ENCODE data around the gene DCP1A. TPM values are rescaled to one million over a fixed set of nuclear protein-coding genes. Genes with fewer than 3 reads are reported as not detected.
A peak's percentile ranks its signal among the peaks of the same experiment; 100 is the strongest.

Gene DCP1A
- total and polyA plus RNA-seq, 2 experiments from 2014 or later: 19.3 to 32.0 TPM

DNA sequence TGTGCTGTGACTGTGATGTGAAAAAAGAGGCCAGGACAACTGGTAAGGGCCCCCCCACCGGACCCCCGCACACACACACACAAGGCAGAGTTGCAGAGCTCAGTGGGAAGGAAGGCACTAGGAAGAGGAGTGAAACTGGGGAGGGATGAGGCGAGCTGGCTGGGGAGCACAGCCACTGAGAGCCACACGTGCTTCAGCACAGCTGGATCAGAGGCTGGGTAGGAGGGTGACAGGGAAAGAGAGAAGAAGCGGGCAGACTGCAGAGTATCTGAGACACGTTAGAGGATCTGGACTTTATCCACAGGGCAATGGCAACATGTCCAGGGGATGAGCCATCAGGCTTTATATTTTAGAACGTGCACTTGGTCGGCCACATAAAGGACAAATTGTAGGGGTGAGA is 53.5 kb downstream of the DCP1A start (continued):
- TF ChIP-seq CTCF (conservative IDR thresholded peaks at IDR 0.05; ENCODE audit: low read depth in 2 of 2) (no peak), ZNF114 (CRISPR knock-in tag; IDR thresholded peaks at IDR 0.05) (no peak), CREB1 (CRISPR knock-in tag; IDR thresholded peaks at IDR 0.05; ENCODE audit: low read depth) (no peak), EZH2phosphoT487 (IDR thresholded peaks at IDR 0.05; ENCODE audit: unreplicated experiment) (no peak), POLR2AphosphoS5 (IDR thresholded peaks at IDR 0.05; ENCODE audit: low read depth) (no peak), JUNB (IDR thresholded peaks at IDR 0.05; ENCODE audit: unreplicated experiment) (no peak), EZH2 (IDR thresholded peaks at IDR 0.05; ENCODE audit: low read depth, unreplicated experiment) (no peak), NANOG (IDR thresholded peaks at IDR 0.05; ENCODE audit: borderline replicate concordance) (no peak), ZNF331 (CRISPR knock-in tag; IDR thresholded peaks at IDR 0.05; ENCODE audit: low read depth) (no peak), STAT1 (IDR thresholded peaks at IDR 0.05; ENCODE audit: unreplicated experiment) (no peak)
- TF ChIP-seq, protein P1, sequence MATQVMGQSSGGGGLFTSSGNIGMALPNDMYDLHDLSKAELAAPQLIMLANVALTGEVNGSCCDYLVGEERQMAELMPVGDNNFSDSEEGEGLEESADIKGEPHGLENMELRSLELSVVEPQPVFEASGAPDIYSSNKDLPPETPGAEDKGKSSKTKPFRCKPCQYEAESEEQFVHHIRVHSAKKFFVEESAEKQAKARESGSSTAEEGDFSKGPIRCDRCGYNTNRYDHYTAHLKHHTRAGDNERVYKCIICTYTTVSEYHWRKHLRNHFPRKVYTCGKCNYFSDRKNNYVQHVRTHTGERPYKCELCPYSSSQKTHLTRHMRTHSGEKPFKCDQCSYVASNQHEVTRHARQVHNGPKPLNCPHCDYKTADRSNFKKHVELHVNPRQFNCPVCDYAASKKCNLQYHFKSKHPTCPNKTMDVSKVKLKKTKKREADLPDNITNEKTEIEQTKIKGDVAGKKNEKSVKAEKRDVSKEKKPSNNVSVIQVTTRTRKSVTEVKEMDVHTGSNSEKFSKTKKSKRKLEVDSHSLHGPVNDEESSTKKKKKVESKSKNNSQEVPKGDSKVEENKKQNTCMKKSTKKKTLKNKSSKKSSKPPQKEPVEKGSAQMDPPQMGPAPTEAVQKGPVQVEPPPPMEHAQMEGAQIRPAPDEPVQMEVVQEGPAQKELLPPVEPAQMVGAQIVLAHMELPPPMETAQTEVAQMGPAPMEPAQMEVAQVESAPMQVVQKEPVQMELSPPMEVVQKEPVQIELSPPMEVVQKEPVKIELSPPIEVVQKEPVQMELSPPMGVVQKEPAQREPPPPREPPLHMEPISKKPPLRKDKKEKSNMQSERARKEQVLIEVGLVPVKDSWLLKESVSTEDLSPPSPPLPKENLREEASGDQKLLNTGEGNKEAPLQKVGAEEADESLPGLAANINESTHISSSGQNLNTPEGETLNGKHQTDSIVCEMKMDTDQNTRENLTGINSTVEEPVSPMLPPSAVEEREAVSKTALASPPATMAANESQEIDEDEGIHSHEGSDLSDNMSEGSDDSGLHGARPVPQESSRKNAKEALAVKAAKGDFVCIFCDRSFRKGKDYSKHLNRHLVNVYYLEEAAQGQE (IDR thresholded peaks at IDR 0.05; ENCODE audit: unreplicated experiment): no peak

DNA sequence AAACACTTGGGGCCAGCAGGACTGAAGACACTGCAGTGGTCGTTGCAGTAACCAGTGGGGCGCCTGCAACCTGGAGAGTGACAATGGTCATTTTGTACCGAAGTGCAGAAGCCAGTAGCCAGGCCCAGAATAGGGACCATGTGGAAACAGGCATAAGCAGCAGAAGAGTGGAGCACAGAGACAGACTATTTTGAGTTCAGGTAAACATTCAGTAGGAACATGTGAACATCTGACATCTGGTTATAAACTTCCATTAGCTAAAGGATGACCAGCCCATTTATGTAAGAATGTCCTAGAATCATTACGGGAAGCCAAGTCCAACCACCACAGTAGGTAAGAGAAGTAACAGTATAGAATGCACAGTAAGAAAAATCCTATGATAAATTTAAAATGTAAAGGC is 59.1 kb downstream of the DCP1A start:
- Histone ChIP-seq H3K9me2 (ENCODE audit: insufficient read depth) (no peaks in the 10 kb centered on the region), H4K20me1 (replicated peaks; ENCODE audit: insufficient read depth) (peaks cover 8% of the 10 kb centered on the region; the same call in 1 of the 2 replicates), H2AFZ (no peak overlapping the region), H3K27ac (ENCODE audit: low read depth) (peak overlapping the region; percentile 91), H3K4me1 (ENCODE audit: insufficient read depth) (peaks cover 31% of the 10 kb centered on the region), H3K36me3 (ENCODE audit: insufficient read depth) (no peaks in the 10 kb centered on the region), H3K79me2 (replicated peaks; ENCODE audit: insufficient read depth) (peaks cover 6% of the 10 kb centered on the region; the same call in 1 of the 2 replicates), H3F3A (replicated peaks; ENCODE audit: low read depth) (no peaks in the 10 kb centered on the region), H3K27me3 (ENCODE audit: insufficient read depth) (no peaks in the 10 kb centered on the region), H3K4me2 (0 out of 2 replicates have a peak overlapping the region, but pooled peaks have one; percentile 73), H3K4me3 (no peak overlapping the region)
- no peak for ATAC-seq
- peaks cover 8% of the 10 kb centered on the region for H3K27me3 Mint-ChIP-seq (ENCODE audit: insufficient read depth, low read depth, poor library complexity)
- H3K9me3 Mint-ChIP-seq: no peaks in the 10 kb centered on the region
- H3K27ac Mint-ChIP-seq: peak overlapping the region; percentile 96
- no peak overlapping the region; the same call in 2 of the 3 replicates for H3K4me3 Mint-ChIP-seq
- H3K4me1 Mint-ChIP-seq: peaks cover 52% of the 10 kb centered on the region
- peaks cover 29% of the 10 kb centered on the region for H3K36me3 Mint-ChIP-seq (ENCODE audit: low read depth)
- no peak for DNase-seq (ENCODE audit: low spot score)
- no peak for TF ChIP-seq ETS1 (IDR thresholded peaks at IDR 0.05)
- no peak for TF ChIP-seq ZNF331 (CRISPR knock-in tag; IDR thresholded peaks at IDR 0.05; ENCODE audit: low read depth)
- TF ChIP-seq JUNB (IDR thresholded peaks at IDR 0.05; ENCODE audit: unreplicated experiment): no peak
- TF ChIP-seq EZH2phosphoT487 (IDR thresholded peaks at IDR 0.05; ENCODE audit: unreplicated experiment): no peak
- TF ChIP-seq, protein P1 (IDR thresholded peaks at IDR 0.05; ENCODE audit: unreplicated experiment): no peak

Measured in GM23338 (cell line).